Stimulated activated naive CD8-positive, alpha-beta T cell treated with anti-CD3 and anti-CD28 coated beads, Interleukin-15, amount 100 ng/mL, for 72 hours (primary cell): ENCODE data around the gene SLC4A5.
"Not testable (repeated sequence)": the region's sequence is repeated elsewhere in the genome, so short reads cannot be mapped to it uniquely, and the experiment has no call there.

Experiments used
- ATAC-seq: fragments of 150-1000 bp; cut with Tn5 transposase; 2 replicates; pipeline ENCODE4 v1.10.0; 2021; ENCODE audit warnings: mild to moderate bottlenecking, moderate library complexity
- DNase-seq, 2 donors: peaks; one replicate each; pipeline ENCODE4 v3.0.0; 2021 to 2022
- H3K27ac Mint-ChIP-seq, 2 donors: one replicate each; pipeline ENCODE4 v1.8.0; 2022; ENCODE audit warnings: mild to moderate bottlenecking in 2 of 2, mixed read lengths in 2 of 2, moderate library complexity in 2 of 2
- H3K27me3 Mint-ChIP-seq: one replicate; pipeline ENCODE4 v1.8.0; 2022; ENCODE audit warnings: mixed read lengths
- H3K4me1 Mint-ChIP-seq: one replicate; pipeline ENCODE4 v1.8.0; 2022; ENCODE audit warnings: mild to moderate bottlenecking, mixed read lengths
- H3K4me3 Mint-ChIP-seq, 2 donors: one replicate each; pipeline ENCODE4 v1.8.0; 2022; ENCODE audit warnings: mild to moderate bottlenecking in 2 of 2, mixed read lengths in 2 of 2, moderate library complexity in 1 of 2
- H3K9me3 Mint-ChIP-seq, 2 donors: one replicate each; pipeline ENCODE4 v1.8.0; 2022; ENCODE audit warnings: mixed read lengths in 2 of 2

SLC4A5 gene

DNA sequence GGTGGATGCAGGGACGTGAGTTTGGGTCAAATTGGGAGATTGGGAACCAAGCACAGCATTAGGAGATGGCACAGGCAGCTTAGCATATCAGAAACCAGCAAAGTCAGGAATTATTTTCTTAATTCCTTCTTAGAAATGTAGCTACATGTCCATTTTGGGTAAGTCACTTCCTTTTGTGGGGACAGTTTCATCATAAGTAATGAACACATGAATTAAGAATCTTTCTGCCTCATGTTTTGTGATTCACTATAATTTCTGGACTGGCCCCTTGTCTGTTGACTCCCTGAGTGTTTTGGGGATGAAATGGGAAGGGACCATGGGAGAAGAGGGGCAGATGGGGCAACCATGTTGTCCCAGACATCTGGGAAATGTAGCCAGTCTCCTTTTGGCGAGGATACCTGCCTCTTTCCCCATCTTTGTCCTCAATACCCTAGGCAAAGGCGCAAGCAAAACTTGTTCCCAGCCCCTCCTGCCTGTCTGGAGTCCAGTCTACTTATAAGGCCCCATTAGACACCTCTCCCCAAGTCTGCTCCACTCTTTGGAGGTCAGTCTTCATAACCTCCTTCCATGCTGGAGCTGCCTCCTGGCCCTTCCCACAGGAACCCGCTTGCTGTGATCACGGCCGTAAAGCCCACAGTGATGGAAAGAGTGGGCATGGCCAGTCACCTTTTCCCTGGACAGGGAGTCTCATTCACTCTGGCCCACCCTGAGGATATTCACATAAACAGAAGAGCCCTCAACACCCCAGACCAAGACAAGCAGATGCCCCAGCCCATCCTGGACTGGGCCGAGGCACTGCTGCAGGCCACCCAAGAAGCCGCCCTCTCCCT lies 119.1 kb downstream of the SLC4A5 start:
- peaks cover 6% of the 10 kb centered on the region for H3K4me1 Mint-ChIP-seq
- no peak overlapping the region for H3K4me3 Mint-ChIP-seq
- ATAC-seq (peak; percentile 13), DNase-seq (no peak)
- H3K27me3 Mint-ChIP-seq: no peaks in the 10 kb centered on the region
- no peaks in the 10 kb centered on the region for H3K9me3 Mint-ChIP-seq
- H3K27ac Mint-ChIP-seq: no peak overlapping the region

DNA sequence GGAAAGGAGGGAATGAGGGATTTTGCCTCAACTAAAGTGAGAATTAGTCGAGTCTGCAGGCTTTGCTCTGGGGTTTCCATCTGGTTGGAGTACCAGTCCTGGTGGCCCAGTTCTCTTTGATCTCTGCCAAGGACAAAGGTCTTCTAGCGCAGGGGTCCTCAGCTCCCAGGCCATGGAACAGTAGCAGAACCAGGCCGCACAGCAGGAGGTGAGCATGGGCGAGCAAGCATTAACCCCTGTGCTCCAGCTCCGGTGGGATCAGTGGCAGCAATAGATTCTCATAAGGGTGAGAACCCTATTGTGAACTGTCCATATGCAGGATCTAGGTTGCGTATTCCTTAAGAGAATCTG lies 120.9 kb downstream of the SLC4A5 start:
- H3K27me3 Mint-ChIP-seq: no peaks in the 10 kb centered on the region
- no peak for DNase-seq
- H3K9me3 Mint-ChIP-seq: no peaks in the 10 kb centered on the region
- H3K4me1 Mint-ChIP-seq: peaks cover 6% of the 10 kb centered on the region
- ATAC-seq: no peak
- no peak overlapping the region for H3K4me3 Mint-ChIP-seq
- H3K27ac Mint-ChIP-seq: no peak overlapping the region

DNA sequence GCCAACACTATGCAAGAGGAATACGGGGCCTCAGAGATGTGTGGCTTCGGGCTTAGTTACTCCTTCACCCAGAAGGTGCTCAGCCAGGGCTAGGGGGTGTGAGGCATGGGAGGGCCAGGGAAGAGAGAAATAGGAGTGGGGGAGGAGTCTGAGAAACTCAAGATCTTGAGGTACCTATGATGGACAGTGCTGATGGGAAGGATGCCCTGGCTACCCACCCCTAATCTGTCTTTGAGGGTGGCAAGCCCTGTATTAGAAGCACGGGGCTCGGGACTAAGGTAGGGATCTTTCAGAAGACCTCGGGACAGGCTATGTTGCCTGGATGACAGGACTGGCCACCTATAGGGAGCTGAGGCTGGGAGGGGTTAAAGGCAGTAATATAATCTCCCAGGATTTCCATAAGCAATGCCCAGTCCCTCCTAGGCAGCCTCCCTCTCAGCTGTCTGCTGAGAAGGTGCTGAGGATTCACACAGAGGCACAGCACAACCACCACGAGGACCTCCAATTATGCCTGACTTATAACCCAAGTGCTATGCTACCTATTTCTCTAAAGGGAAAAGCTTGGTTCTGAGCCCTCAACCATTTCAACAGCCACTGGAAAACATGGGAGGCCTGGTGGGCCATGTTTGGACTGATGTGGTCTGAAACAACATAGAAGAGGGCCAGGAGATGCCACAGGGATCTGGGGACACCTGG lies 121.5 kb downstream of the SLC4A5 start:
- Mint-ChIP-seq H3K4me1 (peaks cover 6% of the 10 kb centered on the region), H3K4me3 (no peak overlapping the region), H3K27me3 (no peaks in the 10 kb centered on the region), H3K27ac (peak overlapping the region; percentile 67 to 82), H3K9me3 (no peaks in the 10 kb centered on the region)
- ATAC-seq (peak; percentile 29), DNase-seq (no peak)

GRCh38 chr2:74221091-74221490 lies 122.1 kb downstream of the SLC4A5 start:
- Mint-ChIP-seq H3K27me3 (no peaks in the 10 kb centered on the region), H3K27ac (peak overlapping the region in 1 of 2 donors; percentile 53), H3K4me1 (peaks cover 6% of the 10 kb centered on the region), H3K9me3 (no peaks in the 10 kb centered on the region), H3K4me3 (no peak overlapping the region)
- ATAC-seq: no peak
- DNase-seq: no peak

DNA sequence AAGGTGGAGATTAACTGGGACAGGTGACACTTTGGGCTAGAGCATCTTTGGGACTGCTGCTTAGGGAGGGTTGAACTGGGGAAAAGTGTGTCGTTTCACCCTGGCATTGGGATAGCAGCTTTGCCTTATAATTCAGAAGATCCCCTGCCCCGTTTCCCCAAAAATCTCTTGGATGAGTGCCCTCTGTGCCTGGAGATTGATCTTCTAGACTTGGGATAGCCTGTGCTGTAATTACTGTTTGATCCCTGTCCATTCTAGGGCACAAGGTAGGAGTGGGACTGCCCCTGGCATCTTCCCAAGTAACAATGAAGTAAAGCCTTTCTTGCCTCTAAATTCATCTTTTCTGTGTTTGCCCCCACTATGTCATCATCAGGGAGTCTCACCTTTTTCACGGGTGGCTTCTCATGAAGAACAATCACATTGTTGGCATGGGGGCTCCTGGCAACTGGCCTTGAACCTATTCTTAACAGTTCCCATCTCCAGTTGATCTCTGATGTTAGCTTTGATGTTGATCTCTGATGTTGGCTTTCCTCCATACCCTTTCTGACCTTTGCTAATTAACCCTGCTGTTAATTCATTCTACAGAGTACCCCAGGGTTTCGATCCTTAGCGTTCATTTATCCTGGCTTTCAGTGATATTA lies 123.2 kb downstream of the SLC4A5 start:
- Mint-ChIP-seq H3K4me3 (no peak overlapping the region), H3K9me3 (no peaks in the 10 kb centered on the region), H3K4me1 (peaks cover 6% of the 10 kb centered on the region), H3K27ac (no peak overlapping the region), H3K27me3 (no peaks in the 10 kb centered on the region)
- no peak for ATAC-seq
- DNase-seq: peak in 1 of 2 donors; percentile 7

GRCh38 chr2:74216642-74217041 lies 126.6 kb downstream of the SLC4A5 start:
- no peak overlapping the region for H3K4me3 Mint-ChIP-seq
- ATAC-seq (no peak), DNase-seq (no peak)
- H3K27me3 Mint-ChIP-seq: no peaks in the 10 kb centered on the region
- no peaks in the 10 kb centered on the region for H3K4me1 Mint-ChIP-seq
- no peak overlapping the region for H3K27ac Mint-ChIP-seq
- H3K9me3 Mint-ChIP-seq: no peaks in the 10 kb centered on the region

DNA sequence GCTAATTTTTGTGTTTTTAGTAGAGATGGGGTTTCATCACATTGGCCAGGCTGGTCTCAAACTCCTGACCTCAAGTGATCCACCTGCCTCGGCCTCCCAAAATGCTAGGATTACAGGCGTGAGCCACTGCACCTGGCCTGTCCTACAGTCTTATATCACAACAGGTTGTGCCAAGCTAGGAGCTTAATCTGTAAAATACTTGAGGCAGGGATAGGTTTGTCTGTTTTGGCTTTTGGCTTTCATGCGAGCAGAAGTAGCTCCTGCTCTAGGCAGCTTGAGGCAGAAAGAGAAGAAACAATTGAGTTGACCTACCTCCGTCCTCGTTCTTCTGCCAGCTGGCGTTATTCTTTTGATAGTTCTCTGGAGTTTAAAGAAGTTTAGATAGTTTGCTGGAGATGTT lies 127.4 kb downstream of the SLC4A5 start:
- not testable (repeated sequence) for H3K9me3 Mint-ChIP-seq, H3K27me3 Mint-ChIP-seq, ATAC-seq, DNase-seq, H3K27ac Mint-ChIP-seq, H3K4me1 Mint-ChIP-seq, H3K4me3 Mint-ChIP-seq

GRCh38 chr2:74212702-74213410 lies 130.4 kb downstream of the SLC4A5 start:
- Mint-ChIP-seq H3K4me1 (peaks cover 12% of the 10 kb centered on the region), H3K9me3 (no peaks in the 10 kb centered on the region), H3K4me3 (no peak overlapping the region), H3K27me3 (no peaks in the 10 kb centered on the region), H3K27ac (no peak overlapping the region)
- ATAC-seq (no peak), DNase-seq (no peak)

DNA sequence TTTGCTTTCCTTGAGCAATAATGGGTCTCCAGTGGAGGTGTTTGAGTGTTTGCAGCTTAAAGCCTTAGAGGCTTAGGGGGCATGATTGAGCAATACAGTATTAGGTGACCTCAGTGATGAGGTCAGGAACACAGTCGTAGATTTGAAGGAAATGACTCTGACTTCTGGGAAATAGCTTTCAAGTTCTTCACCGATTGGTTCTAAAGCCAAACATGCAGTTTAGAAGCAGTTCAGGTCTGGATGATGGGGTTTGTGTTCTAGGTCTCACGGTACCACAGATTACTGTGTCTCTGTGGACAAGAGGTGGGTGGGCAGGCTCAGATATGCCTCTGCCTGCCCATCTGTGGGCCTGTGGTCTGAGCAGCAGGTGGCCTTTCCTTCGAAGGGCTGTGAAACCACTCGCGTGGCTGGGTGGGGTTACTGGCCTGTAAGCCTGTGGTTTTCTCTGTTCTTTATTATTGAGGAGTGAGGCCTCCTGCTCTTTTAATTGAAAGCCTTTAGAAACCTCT lies 137.0 kb downstream of the SLC4A5 start:
- Mint-ChIP-seq H3K27me3 (no peaks in the 10 kb centered on the region), H3K9me3 (no peaks in the 10 kb centered on the region), H3K27ac (peak overlapping the region; percentile 96 to 99), H3K4me3 (peak overlapping the region; percentile 75 to 77), H3K4me1 (peaks cover 72% of the 10 kb centered on the region)
- peak; percentile 98 for ATAC-seq
- DNase-seq: peak; percentile 64 to 80

DNA sequence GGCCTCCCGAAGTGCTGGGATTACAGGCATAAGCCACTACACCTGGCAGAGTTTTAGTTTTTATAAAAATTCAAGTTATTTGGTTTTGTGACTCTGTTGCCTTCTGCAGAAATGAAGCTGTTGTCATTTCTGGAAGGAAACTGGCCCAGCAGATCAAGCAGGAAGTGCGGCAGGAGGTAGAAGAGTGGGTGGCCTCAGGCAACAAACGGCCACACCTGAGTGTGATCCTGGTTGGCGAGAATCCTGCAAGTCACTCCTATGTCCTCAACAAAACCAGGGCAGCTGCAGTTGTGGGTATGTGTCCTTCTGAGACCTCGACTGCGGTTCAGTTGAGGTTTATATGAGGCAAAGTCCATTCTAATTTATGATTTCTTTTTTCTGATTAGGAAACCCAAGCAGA lies 137.6 kb downstream of the SLC4A5 start:
- peak overlapping the region; percentile 96 to 99 for H3K27ac Mint-ChIP-seq
- DNase-seq (peak in 1 of 2 donors; percentile 43), ATAC-seq (peak; percentile 50)
- H3K9me3 Mint-ChIP-seq: no peaks in the 10 kb centered on the region
- peaks cover 78% of the 10 kb centered on the region for H3K4me1 Mint-ChIP-seq
- no peaks in the 10 kb centered on the region for H3K27me3 Mint-ChIP-seq
- peak overlapping the region; percentile 75 to 77 for H3K4me3 Mint-ChIP-seq

GRCh38 chr2:74205113-74205512 lies 138.1 kb downstream of the SLC4A5 start:
- peak overlapping the region; percentile 96 to 99 for H3K27ac Mint-ChIP-seq
- peak overlapping the region; percentile 75 to 77 for H3K4me3 Mint-ChIP-seq
- DNase-seq (no peak), ATAC-seq (no peak)
- H3K4me1 Mint-ChIP-seq: peaks cover 83% of the 10 kb centered on the region
- no peaks in the 10 kb centered on the region for H3K9me3 Mint-ChIP-seq
- no peaks in the 10 kb centered on the region for H3K27me3 Mint-ChIP-seq

- H3K27ac Mint-ChIP-seq: peak overlapping the region; percentile 91 to 99
- ATAC-seq (no peak), DNase-seq (no peak)
- H3K4me3 Mint-ChIP-seq: peak overlapping the region; percentile 75 to 77
- peaks cover 86% of the 10 kb centered on the region for H3K4me1 Mint-ChIP-seq
- no peaks in the 10 kb centered on the region for H3K27me3 Mint-ChIP-seq
- no peaks in the 10 kb centered on the region for H3K9me3 Mint-ChIP-seq
These were observed 138.8 kb downstream of the SLC4A5 start for GRCh38 chr2:74204436-74204835.

DNA sequence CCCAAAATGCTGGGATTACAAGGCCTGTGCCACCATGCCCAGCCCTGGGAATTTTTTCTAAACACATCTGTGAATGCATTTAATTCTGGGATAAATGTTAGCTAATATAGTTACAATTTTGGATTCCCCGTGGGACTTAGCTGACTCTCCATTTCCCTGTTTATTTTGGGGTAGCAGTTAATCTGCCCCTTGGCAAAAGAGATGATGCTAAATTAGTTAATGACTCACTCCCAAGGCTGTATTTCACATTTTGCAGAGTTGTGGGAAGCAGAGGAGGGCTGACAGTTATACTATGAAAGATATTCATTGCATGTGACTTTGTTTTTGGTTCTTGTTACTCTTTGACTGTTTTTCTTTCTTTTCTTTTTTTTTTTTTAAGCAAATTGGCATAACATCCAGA lies 141.6 kb downstream of the SLC4A5 start:
- H3K4me3 Mint-ChIP-seq: peak overlapping the region; percentile 98 to 99
- DNase-seq (no peak), ATAC-seq (no peak)
- no peaks in the 10 kb centered on the region for H3K27me3 Mint-ChIP-seq
- H3K27ac Mint-ChIP-seq: no peak overlapping the region
- H3K9me3 Mint-ChIP-seq: no peaks in the 10 kb centered on the region
- peaks cover 88% of the 10 kb centered on the region for H3K4me1 Mint-ChIP-seq

GRCh38 chr2:74201196-74201595 lies 142.0 kb downstream of the SLC4A5 start:
- no peaks in the 10 kb centered on the region for H3K27me3 Mint-ChIP-seq
- peak overlapping the region in 1 of 2 donors; percentile 88 for H3K27ac Mint-ChIP-seq
- peaks cover 84% of the 10 kb centered on the region for H3K4me1 Mint-ChIP-seq
- H3K9me3 Mint-ChIP-seq: no peaks in the 10 kb centered on the region
- ATAC-seq: no peak
- no peak for DNase-seq
- peak overlapping the region; percentile 98 to 99 for H3K4me3 Mint-ChIP-seq

- DNase-seq (peak in 1 of 2 donors; percentile 36), ATAC-seq (no peak)
- Mint-ChIP-seq H3K27me3 (no peaks in the 10 kb centered on the region), H3K27ac (peak overlapping the region; percentile 99 to 100), H3K9me3 (no peaks in the 10 kb centered on the region), H3K4me3 (peak overlapping the region; percentile 98 to 99), H3K4me1 (peaks cover 71% of the 10 kb centered on the region)
These were observed 143.3 kb downstream of the SLC4A5 start for GRCh38 chr2:74199871-74200305.
